Measurements from ENCODE around the gene MUC3A.

- TF ChIP-seq CTCF (IDR thresholded peaks at IDR 0.05) (no peak), POLR2AphosphoS5 (IDR thresholded peaks at IDR 0.05) (no peak), POLR2A (IDR thresholded peaks at IDR 0.05) (no peak)
Observed at GRCh38 chr7:100949933-100950443, 654 bp downstream of the MUC3A start.

Data from prostate gland (tissue), 2 donors.